ENCODE measurements around the gene TMEM253.

- TF ChIP-seq MTA3 (IDR thresholded peaks at IDR 0.05; ENCODE audit: borderline replicate concordance) (no peak), JUND (IDR thresholded peaks at IDR 0.05; ENCODE audit: borderline replicate concordance, low read depth, low read length) (no peak), JUND (tag; IDR thresholded peaks at IDR 0.05; ENCODE audit: borderline replicate concordance, low read depth, low read length) (no peak), HCFC1 (IDR thresholded peaks at IDR 0.05; ENCODE audit: low read depth, low read length) (no peak)
Observed at GRCh38 chr14:21095430-21096205, 5.2 kb upstream of the TMEM253 start.

Data from K562 (cell line).